ENCODE results near the gene HHAT. TPM values are rescaled to one million over a fixed set of nuclear protein-coding genes. Genes with fewer than 3 reads are reported as not detected.

Gene HHAT
- total RNA-seq, 2 donors from 2014 or later = 4.5 to 4.6 TPM

DNA sequence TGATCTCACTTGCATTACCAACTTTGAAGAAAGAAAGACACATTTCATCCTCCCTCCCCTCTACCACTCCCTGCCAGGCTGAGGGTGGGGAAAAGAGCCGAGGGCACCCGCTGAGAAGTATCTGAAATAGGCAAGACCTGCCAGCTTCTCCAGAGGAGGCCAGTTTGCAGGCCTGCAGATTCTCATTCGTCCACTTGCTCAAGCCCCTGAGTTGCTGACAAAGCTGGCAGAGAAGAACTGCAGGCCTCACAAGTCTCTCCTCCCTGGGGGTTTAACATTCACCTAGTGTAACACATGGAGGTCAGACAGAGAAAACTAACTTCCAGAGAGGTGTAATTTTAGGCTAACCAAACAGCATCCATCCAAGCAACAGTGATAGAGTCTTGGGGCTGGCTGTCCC lies 376.4 kb downstream of the HHAT start:
- TF ChIP-seq, protein P1, sequence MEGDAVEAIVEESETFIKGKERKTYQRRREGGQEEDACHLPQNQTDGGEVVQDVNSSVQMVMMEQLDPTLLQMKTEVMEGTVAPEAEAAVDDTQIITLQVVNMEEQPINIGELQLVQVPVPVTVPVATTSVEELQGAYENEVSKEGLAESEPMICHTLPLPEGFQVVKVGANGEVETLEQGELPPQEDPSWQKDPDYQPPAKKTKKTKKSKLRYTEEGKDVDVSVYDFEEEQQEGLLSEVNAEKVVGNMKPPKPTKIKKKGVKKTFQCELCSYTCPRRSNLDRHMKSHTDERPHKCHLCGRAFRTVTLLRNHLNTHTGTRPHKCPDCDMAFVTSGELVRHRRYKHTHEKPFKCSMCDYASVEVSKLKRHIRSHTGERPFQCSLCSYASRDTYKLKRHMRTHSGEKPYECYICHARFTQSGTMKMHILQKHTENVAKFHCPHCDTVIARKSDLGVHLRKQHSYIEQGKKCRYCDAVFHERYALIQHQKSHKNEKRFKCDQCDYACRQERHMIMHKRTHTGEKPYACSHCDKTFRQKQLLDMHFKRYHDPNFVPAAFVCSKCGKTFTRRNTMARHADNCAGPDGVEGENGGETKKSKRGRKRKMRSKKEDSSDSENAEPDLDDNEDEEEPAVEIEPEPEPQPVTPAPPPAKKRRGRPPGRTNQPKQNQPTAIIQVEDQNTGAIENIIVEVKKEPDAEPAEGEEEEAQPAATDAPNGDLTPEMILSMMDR (IDR thresholded peaks at IDR 0.05) = no peak
- Histone ChIP-seq H3K9me3 (no peaks in the 10 kb centered on the region), H3K27ac (no peak overlapping the region), H3K4me3 (no peak overlapping the region), H3K27me3 (replicated peaks; ENCODE audit: insufficient read depth) (no peaks in the 10 kb centered on the region), H3K36me3 (no peaks in the 10 kb centered on the region), H3K4me1 (ENCODE audit: control insufficient read depth in 1 of 2, low read depth in 2 of 2) (no peaks in the 10 kb centered on the region)
- DNase-seq (ENCODE audit: low spot score) (no peak), ATAC-seq (ENCODE audit: insufficient number of reproducible peaks, low FRiP score, low read depth) (no peak)

DNA sequence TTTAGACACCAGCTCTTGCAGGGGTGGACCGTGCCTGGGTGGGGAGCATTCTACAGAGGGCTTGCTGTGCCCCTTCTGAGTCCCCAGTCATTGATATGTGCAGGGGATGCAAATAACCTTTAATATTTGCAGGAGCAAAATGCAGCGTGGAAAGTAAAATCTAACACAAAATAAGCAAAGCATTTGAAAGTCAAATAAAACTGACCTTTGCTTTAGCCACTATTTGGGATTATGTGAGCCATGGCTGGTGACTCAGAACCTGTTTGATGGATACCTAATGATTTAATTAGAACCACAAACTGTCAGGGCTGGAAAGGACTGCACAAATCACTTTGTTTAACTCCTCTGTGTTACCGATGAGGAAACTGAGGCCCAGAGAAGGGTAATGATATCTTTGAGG lies 377.5 kb downstream of the HHAT start:
- H3K4me1 ChIP-seq (ENCODE audit: control insufficient read depth in 1 of 2, low read depth in 2 of 2) = no peaks in the 10 kb centered on the region
- no peak for ATAC-seq (ENCODE audit: insufficient number of reproducible peaks, low FRiP score, low read depth)
- no peaks in the 10 kb centered on the region for H3K36me3 ChIP-seq
- no peak overlapping the region for H3K27ac ChIP-seq
- TF ChIP-seq, protein P1 (IDR thresholded peaks at IDR 0.05) = no peak
- DNase-seq (ENCODE audit: low spot score) = no peak
- no peaks in the 10 kb centered on the region for H3K9me3 ChIP-seq
- H3K27me3 ChIP-seq (replicated peaks; ENCODE audit: insufficient read depth) = no peaks in the 10 kb centered on the region
- H3K4me3 ChIP-seq = no peak overlapping the region

DNA sequence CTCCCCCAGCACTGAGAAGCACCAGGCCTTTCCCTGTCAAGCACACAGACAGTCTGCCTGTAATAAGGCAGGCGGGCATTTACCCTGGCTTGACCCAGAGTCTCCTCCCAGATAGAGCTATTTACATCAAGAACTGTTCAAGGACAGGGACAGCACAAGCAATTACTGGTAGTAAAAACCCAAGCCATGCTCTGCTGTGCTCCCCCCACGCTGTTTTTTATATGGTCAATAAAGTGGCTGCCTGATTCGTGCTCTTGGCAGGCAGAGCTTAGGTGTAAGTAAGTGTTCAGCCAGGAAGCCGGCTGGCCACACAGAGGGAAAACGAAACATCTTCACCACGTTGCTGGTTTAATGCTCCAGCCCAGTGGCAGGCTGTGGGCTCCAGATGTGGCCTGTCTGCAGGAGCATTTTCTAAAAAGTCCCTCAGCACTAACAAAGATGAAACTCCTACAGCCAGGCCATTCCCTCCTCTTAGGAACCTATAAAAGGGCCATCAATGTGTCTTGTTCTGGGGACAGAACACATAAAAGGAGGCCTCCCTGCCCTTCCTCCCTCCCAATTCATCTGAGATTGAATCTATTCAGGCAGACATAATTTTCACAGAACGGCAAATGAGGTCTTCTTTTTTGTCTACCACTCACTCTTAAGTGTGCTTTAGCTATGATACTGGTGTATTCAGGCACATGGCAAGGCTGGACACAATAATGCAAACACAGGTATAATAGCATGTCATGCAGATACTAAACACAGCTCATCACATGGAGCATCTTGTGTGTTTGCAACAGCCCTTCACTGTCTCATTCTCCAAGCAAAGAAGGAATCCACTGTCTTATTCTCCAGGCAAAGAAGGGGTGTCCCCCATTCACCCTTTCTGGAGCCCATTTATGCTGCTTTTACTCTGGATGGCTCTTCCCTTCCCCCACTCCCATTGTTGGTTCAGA lies 378.9 kb downstream of the HHAT start:
- H3K36me3 ChIP-seq = no peaks in the 10 kb centered on the region
- H3K4me3 ChIP-seq = no peak overlapping the region
- TF ChIP-seq, protein P1 (IDR thresholded peaks at IDR 0.05) = no peak
- H3K27me3 ChIP-seq (replicated peaks; ENCODE audit: insufficient read depth) = no peaks in the 10 kb centered on the region
- DNase-seq (ENCODE audit: low spot score) (no peak), ATAC-seq (ENCODE audit: insufficient number of reproducible peaks, low FRiP score, low read depth) (no peak)
- H3K9me3 ChIP-seq = no peaks in the 10 kb centered on the region
- no peak overlapping the region for H3K27ac ChIP-seq
- no peaks in the 10 kb centered on the region for H3K4me1 ChIP-seq (ENCODE audit: control insufficient read depth in 1 of 2, low read depth in 2 of 2)

DNA sequence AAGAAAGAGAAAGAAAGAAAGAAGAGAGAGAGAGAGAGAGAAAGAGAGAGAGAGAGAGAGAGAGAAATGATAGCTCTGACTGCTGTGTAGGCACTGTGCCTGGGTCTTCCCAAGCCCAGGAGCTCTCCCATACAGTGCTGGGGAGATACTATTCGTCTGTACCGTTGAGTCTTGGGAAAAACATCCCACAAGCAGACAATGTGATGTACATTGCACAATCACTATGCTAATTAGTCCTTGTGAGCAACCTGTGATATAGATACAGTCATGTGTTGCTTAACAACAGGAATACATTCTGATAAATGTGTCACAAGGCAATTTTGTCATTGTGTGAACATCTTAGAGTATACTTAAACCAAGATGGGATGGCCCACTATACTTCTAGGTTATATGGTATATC lies 381.0 kb downstream of the HHAT start:
- Histone ChIP-seq H3K9me3 (no peaks in the 10 kb centered on the region), H3K27me3 (replicated peaks; ENCODE audit: insufficient read depth) (no peaks in the 10 kb centered on the region), H3K36me3 (no peaks in the 10 kb centered on the region), H3K4me1 (ENCODE audit: control insufficient read depth in 1 of 2, low read depth in 2 of 2) (no peaks in the 10 kb centered on the region), H3K27ac (no peak overlapping the region), H3K4me3 (no peak overlapping the region)
- TF ChIP-seq, protein P1 (IDR thresholded peaks at IDR 0.05) = no peak
- ATAC-seq (ENCODE audit: insufficient number of reproducible peaks, low FRiP score, low read depth) (no peak), DNase-seq (ENCODE audit: low spot score) (no peak)

DNA sequence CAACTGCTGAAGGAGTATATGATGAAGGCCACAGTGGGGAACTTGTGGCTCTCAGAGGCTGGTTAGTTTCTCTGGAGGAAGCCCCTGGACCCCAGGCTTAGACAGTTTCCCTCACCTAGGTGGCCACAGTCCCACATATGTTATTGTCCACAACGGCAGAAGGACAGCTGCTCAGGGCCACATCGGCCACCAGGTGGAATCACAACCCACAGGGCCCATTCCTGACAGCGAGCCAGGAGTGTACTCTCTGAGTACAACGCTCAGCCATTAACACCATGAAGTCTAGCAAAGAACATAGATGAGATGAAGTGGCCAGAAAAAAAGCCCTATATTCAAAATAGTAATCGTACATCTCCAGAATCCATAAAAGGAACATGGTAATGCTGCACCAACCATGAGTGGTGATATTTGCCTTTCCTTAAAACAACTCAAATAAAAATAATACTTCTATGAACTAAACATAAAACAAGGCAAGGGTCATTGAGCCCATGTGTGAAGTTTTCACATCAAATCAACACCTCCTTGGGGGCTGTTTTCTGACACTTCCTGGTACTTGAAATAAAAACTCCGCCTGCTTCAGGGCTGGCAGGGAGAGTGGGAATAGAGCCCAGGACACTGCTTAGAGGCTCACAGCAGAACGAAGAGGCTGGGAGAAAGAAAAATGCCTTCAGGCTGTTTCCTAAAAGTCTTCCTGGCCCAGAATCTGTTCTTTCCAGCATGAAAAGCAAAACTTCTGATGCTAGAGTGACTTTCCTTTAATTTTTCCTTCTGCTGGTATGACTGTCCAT lies 383.3 kb downstream of the HHAT start:
- TF ChIP-seq, protein P1 (IDR thresholded peaks at IDR 0.05) = no peak
- Histone ChIP-seq H3K36me3 (no peaks in the 10 kb centered on the region), H3K9me3 (no peaks in the 10 kb centered on the region), H3K27me3 (replicated peaks; ENCODE audit: insufficient read depth) (no peaks in the 10 kb centered on the region), H3K4me1 (ENCODE audit: control insufficient read depth in 1 of 2, low read depth in 2 of 2) (no peaks in the 10 kb centered on the region), H3K27ac (no peak overlapping the region), H3K4me3 (no peak overlapping the region)
- no peak for ATAC-seq (ENCODE audit: insufficient number of reproducible peaks, low FRiP score, low read depth)
- DNase-seq (ENCODE audit: low spot score) = no peak

All from thoracic aorta (tissue), 2 donors.